HepG2 (cell line): ENCODE data around the gene BMF. TPM values are rescaled to one million over a fixed set of nuclear protein-coding genes. Genes with fewer than 3 reads are reported as not detected.
A peak's percentile ranks its signal among the peaks of the same experiment; 100 is the strongest.

Experiments used
- ATAC-seq: fragments of 200-7000 bp; cut with Tn5 transposase; 3 replicates; pipeline ENCODE4 v1.9.1; 2020; ENCODE audit warnings: mild to moderate bottlenecking, moderate library complexity
- BruUV-seq: library from RNA; stranded (reverse); fragments of 400-500 nt; replicated peaks from 2 replicates; lab custom pipeline; 2021; lab: Mats Ljungman, UMichigan
- CTCF ChIA-PET: fragments of 300-600 bp; formaldehyde crosslinking; extraction: SDS; loops from one replicate; lab custom pipeline; 2021; ENCODE audit warnings: low total read pairs, inconsistent platforms, low intra/inter-chr PET ratio; lab: Yijun Ruan, JAX
- POLR2A ChIA-PET: fragments of 350-600 bp; sonication (Branson Sonifier 250); formaldehyde crosslinking; loops from one replicate; lab custom pipeline; 2020; ENCODE audit warnings: antibody characterized with exemption, inconsistent platforms; lab: Yijun Ruan, JAX
- DNase-seq: peaks from one replicate; pipeline ENCODE4 v3.0.0-alpha.2; 2015; ENCODE audit warnings: low spot score
- FAIRE-seq: peaks from 3 replicates; lab custom pipeline; 2011; peaks lifted over from hg19 to GRCh38; lab: Jason Lieb, UNC
- H2AFZ ChIP-seq: one replicate; pipeline ENCODE4 v1.6.1; 2011; ENCODE audit warnings: low read length, inconsistent platforms
- H3K27ac ChIP-seq: fragments of 300-600 bp; 3 replicates; pipeline ENCODE4 v1.8.0; 2011; ENCODE audit warnings: mixed run types, mild to moderate bottlenecking, mixed read lengths, low read length, inconsistent platforms; ENCODE audit not compliant: insufficient read depth; ENCODE audit errors: extremely low read length
- H3K27me3 ChIP-seq, 2 experiments: fragments of 200-600 bp in 1 of 2; 2 replicates in 1 of 2; 3 replicates in 1 of 2; pipeline versions ENCODE4 v1.6.0 to v1.8.0; 2011; ENCODE audit warnings: low read length in 2 of 2, mild to moderate bottlenecking in 2 of 2, moderate library complexity in 2 of 2, inconsistent platforms in 1 of 2; ENCODE audit not compliant: insufficient read depth in 2 of 2, control insufficient read depth in 1 of 2
- H3K36me3 ChIP-seq, 2 experiments: fragments of 200-600 bp in 1 of 2; replicated peaks in 1 of 2; 2 replicates in 1 of 2; 3 replicates in 1 of 2; pipeline versions ENCODE4 v1.5.1 to v1.8.0; 2011; ENCODE audit warnings: low read length in 2 of 2, inconsistent platforms in 1 of 2; ENCODE audit not compliant: insufficient read depth in 2 of 2, control insufficient read depth in 1 of 2
- H3K4me1 ChIP-seq: 2 replicates; pipeline ENCODE4 v1.5.1; 2012; ENCODE audit warnings: low read length, inconsistent platforms; ENCODE audit not compliant: insufficient read depth
- H3K4me2 ChIP-seq: 2 replicates; pipeline ENCODE4 v1.6.0; 2011; ENCODE audit warnings: low read depth, low read length, inconsistent platforms
- H3K4me3 ChIP-seq, 3 experiments: fragments of 200-600 bp in 1 of 3; sonication (generic), shearing (Covaris generic) in 1 of 3; replicated peaks in 1 of 3; 2 replicates each; pipeline ENCODE4 v1.5.1; 2011 to 2016; ENCODE audit warnings: low read length in 3 of 3, inconsistent platforms in 2 of 3, low read depth in 2 of 3, mild to moderate bottlenecking in 2 of 3, control low read depth in 1 of 3, mixed read lengths in 1 of 3; ENCODE audit not compliant: insufficient read depth in 1 of 3
- H3K79me2 ChIP-seq: one replicate; pipeline ENCODE4 v1.6.1; 2011; ENCODE audit warnings: low read length, inconsistent platforms; ENCODE audit not compliant: insufficient read depth
- H3K9ac ChIP-seq: 2 replicates; pipeline ENCODE4 v1.6.0; 2011; ENCODE audit warnings: mild to moderate bottlenecking, low read depth, low read length, inconsistent platforms; ENCODE audit not compliant: insufficient read depth
- H3K9me3 ChIP-seq: 2 replicates; pipeline ENCODE4 v1.5.1; 2012; ENCODE audit warnings: mild to moderate bottlenecking, low read length
- H4K20me1 ChIP-seq: 2 replicates; pipeline ENCODE4 v1.6.0; 2011; ENCODE audit warnings: inconsistent platforms, mild to moderate bottlenecking, low read length, moderate library complexity; ENCODE audit not compliant: insufficient read depth
- ADNP ChIP-seq: sonication (generic); formaldehyde crosslinking; IDR thresholded peaks from 2 replicates; pipeline ENCODE4 v1.4.0; 2020; ENCODE audit warnings: missing genetic modification reagents
- AKAP8 ChIP-seq: sonication (generic); formaldehyde crosslinking; IDR thresholded peaks from 2 replicates; pipeline ENCODE4 v1.5.1; 2020; ENCODE audit warnings: mild to moderate bottlenecking, missing genetic modification reagents
- DPF2 ChIP-seq: sonication (generic); formaldehyde crosslinking; IDR thresholded peaks from 2 replicates; pipeline ENCODE4 v1.4.0; 2020; ENCODE audit warnings: mild to moderate bottlenecking, low read depth, missing genetic modification reagents, borderline replicate concordance
- ELF4 ChIP-seq: sonication (generic); formaldehyde crosslinking; IDR thresholded peaks from 2 replicates; pipeline ENCODE4 v1.5.0; 2020; ENCODE audit warnings: missing genetic modification reagents, mild to moderate bottlenecking, moderate library complexity, borderline replicate concordance
- GABPB1 ChIP-seq: IDR thresholded peaks from 2 replicates; pipeline ENCODE4 v1.6.1; 2016; ENCODE audit warnings: mild to moderate bottlenecking, missing genetic modification reagents, moderate library complexity, missing compliant biosample characterization
- HMG20A ChIP-seq: IDR thresholded peaks from 2 replicates; pipeline ENCODE4 v1.6.1; 2016; ENCODE audit warnings: borderline replicate concordance
- KDM5A ChIP-seq: fragments of 200-600 bp; sonication (generic); IDR thresholded peaks from 2 replicates; pipeline ENCODE4 v1.7.0; 2018; ENCODE audit warnings: antibody characterized with exemption, mild to moderate bottlenecking, low read length, borderline replicate concordance
- POGZ ChIP-seq: sonication (generic); formaldehyde crosslinking; IDR thresholded peaks from 2 replicates; pipeline ENCODE4 v1.4.0; 2020; ENCODE audit warnings: mild to moderate bottlenecking, missing genetic modification reagents
- TBX2 ChIP-seq: sonication (generic); formaldehyde crosslinking; IDR thresholded peaks from 2 replicates; pipeline ENCODE4 v1.5.0; 2020; ENCODE audit warnings: missing genetic modification reagents, mild to moderate bottlenecking, borderline replicate concordance
- THAP11 ChIP-seq: IDR thresholded peaks from 2 replicates; pipeline ENCODE4 v1.6.1; 2016; ENCODE audit warnings: missing biosample characterization, missing genetic modification reagents
- ZBTB21 ChIP-seq: sonication (generic); formaldehyde crosslinking; IDR thresholded peaks from 2 replicates; pipeline ENCODE4 v1.4.0; 2020; ENCODE audit warnings: missing genetic modification reagents
- ZBTB34 ChIP-seq: sonication (generic); formaldehyde crosslinking; IDR thresholded peaks from 2 replicates; pipeline ENCODE4 v1.8.0; 2022; ENCODE audit warnings: mild to moderate bottlenecking, missing genetic modification reagents
- ZNF230 ChIP-seq: sonication (generic); formaldehyde crosslinking; IDR thresholded peaks from 2 replicates; pipeline ENCODE4 v1.4.0; 2020; ENCODE audit warnings: mild to moderate bottlenecking, missing genetic modification reagents
- ZNF275 ChIP-seq: sonication (generic); formaldehyde crosslinking; IDR thresholded peaks from 2 replicates; pipeline ENCODE4 v1.8.0; 2022; ENCODE audit warnings: missing genetic modification reagents, mild to moderate bottlenecking, inconsistent platforms, borderline replicate concordance
- ZNF629 ChIP-seq: sonication (generic); formaldehyde crosslinking; conservative IDR thresholded peaks from 2 replicates; pipeline ENCODE4 v1.5.0; 2020; ENCODE audit warnings: missing genetic modification reagents
- ZNF644 ChIP-seq: IDR thresholded peaks from 2 replicates; pipeline ENCODE4 v1.6.1; 2016; ENCODE audit warnings: low read depth
- ZNF652 ChIP-seq: IDR thresholded peaks from 2 replicates; pipeline ENCODE4 v1.6.1; 2016; ENCODE audit warnings: low read depth, borderline replicate concordance
- ZNF776 ChIP-seq: sonication (generic); formaldehyde crosslinking; IDR thresholded peaks from 2 replicates; pipeline ENCODE4 v1.4.0; 2020; ENCODE audit warnings: mild to moderate bottlenecking, missing genetic modification reagents
- ZNF781 ChIP-seq: sonication (generic); formaldehyde crosslinking; IDR thresholded peaks from 2 replicates; pipeline ENCODE4 v1.5.1; 2020; ENCODE audit warnings: borderline replicate concordance, mild to moderate bottlenecking, missing genetic modification reagents; ENCODE audit errors: not compliant biosample characterization
- ZNF839 ChIP-seq: sonication (generic); formaldehyde crosslinking; IDR thresholded peaks from 2 replicates; pipeline ENCODE4 v1.4.0; 2020; ENCODE audit warnings: missing genetic modification reagents, mild to moderate bottlenecking, borderline replicate concordance
- ZSCAN9 ChIP-seq: IDR thresholded peaks from 2 replicates; pipeline ENCODE4 v1.6.1; 2016; ENCODE audit warnings: borderline replicate concordance
- WGBS: methylation state at CpG from one replicate; pipeline ENCODE4 v1.1.6; 2017; ENCODE audit warnings: low lambda C conversion rate; 5-methylcytosine and 5-hydroxymethylcytosine counted together
- in situ Hi-C: cut with HindIII; loops from 2 replicates; pipeline ENCODE4 v1.10.0; 2017; ENCODE audit warnings: low pct_unique_long_range_greater_than_20kb; ENCODE audit not compliant: extremely low pct_ligation_motif_present
- intact Hi-C: fragments of 100-400 bp; cut with micrococcal nuclease; formaldehyde crosslinking; loops from one replicate; pipeline ENCODE4 v1.10.0; 2022; ENCODE audit not compliant: unreplicated experiment
- polyA plus RNA-seq, 8 experiments: library from polyadenylated mRNA; depleted of rRNA in 3 of 8; stranded (reverse) in 7 of 8; unstranded in 1 of 8; fragments of >200 nt; fragmentation: Illumina TruSeq in 4 of 8; extraction: Trizol in 4 of 8; gene quantifications; 2 replicates each; pipeline versions ENCODE4 v1.2.1 to v1.2.3, GENCODE V29; 2011 to 2016; ENCODE audit warnings: low read depth in 4 of 8, missing spikeins in 1 of 8, mixed read lengths in 1 of 8; ENCODE audit not compliant: insufficient read depth in 1 of 8
- total RNA-seq, 5 experiments: library from RNA; depleted of rRNA; stranded (reverse); fragments of >200 nt; fragmentation: Illumina TruSeq; extraction: Trizol; gene quantifications; 2 replicates each; pipeline ENCODE4 v1.2.3, GENCODE V29; 2016; ENCODE audit warnings: low read depth in 1 of 5

Gene BMF
- total and polyA plus RNA-seq, 2 of the 13 experiments (the other 11 are each of a cell fraction or from before 2014, with no cell fraction given): 8.7 to 15.9 TPM

GRCh38 chr15:40038638-40039543 is 69.8 kb downstream of the BMF start, which contains the start of gene SRP14 (continued):
- TF ChIP-seq ZNF644 (CRISPR knock-in tag) (no peak), ZBTB34 (CRISPR knock-in tag) (peak; percentile 64; the same call in 1 of the 2 replicates), GABPB1 (CRISPR knock-in tag) (peak; percentile 100), POGZ (CRISPR knock-in tag) (peak; percentile 50; the same call in 1 of the 2 replicates), ELF4 (CRISPR knock-in tag) (no peak), TBX2 (CRISPR knock-in tag) (peak; percentile 66), ZNF776 (CRISPR knock-in tag) (0 out of 2 replicates have a peak, but pooled peaks have one; percentile 68), THAP11 (CRISPR knock-in tag) (peak; percentile 90)

DNA sequence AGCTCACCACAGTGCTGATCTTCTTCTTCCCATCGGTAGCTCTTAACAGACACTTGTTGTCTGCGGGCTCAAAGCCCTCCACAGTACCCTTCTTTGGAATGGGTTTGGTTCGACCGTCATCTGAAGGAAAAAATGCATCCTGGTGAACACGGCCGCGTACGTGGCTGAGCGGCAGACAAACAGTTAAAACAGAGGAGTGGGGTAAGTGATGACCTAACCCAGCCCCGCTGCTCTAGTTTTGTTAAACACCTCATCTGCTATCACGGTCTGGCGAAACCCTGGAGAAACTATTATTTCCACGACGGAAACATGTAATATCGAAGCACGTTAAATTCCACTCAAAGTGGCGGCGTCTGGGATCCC is 70.4 kb downstream of the BMF start:
- H3K9me3 ChIP-seq: no peaks in the 10 kb centered on the region
- H4K20me1 ChIP-seq: peaks cover 7% of the 10 kb centered on the region
- POLR2A ChIA-PET: interaction anchor here (0.6 to 4.6 kb wide), 7 partner anchors 9 to 104 kb away, joined by 3 to 60 read pairs (median 5); partner anchors contain the start of genes BMF and EIF2AK4
- ATAC-seq: no peak
- in situ Hi-C loops (no loop called here), intact Hi-C loops (loop anchor here (5.0 kb wide), 1 partner anchor 36 kb away; no protein-coding TSS in a partner anchor)
- TSS peak; percentile 59 for BruUV-seq
- peak overlapping the region; percentile 72 to 96 (median 76) for H3K4me3 ChIP-seq
- peak overlapping the region; percentile 97 for H3K9ac ChIP-seq
- no peak for FAIRE-seq
- H2AFZ ChIP-seq: no peak overlapping the region
- 1% methylated on average over 15 of the region's 18 CpGs for WGBS
- peak overlapping the region; percentile 82 for H3K4me2 ChIP-seq
- peaks cover 5 to 26% of the 10 kb centered on the region in 2 experiments for H3K36me3 ChIP-seq
- peaks cover 21% of the 10 kb centered on the region for H3K79me2 ChIP-seq
- H3K27ac ChIP-seq: peak overlapping the region; percentile 86
- peaks cover 34% of the 10 kb centered on the region for H3K4me1 ChIP-seq
- no peak for DNase-seq
- no peaks in the 10 kb centered on the region; a peak in 2 of 5 replicates for H3K27me3 ChIP-seq
- CTCF ChIA-PET: no interaction called here
- TF ChIP-seq KDM5A: peak; percentile 5; the same call in 1 of the 2 replicates
- TF ChIP-seq ZNF275: no peak
- no peak for TF ChIP-seq HMG20A (CRISPR knock-in tag)
- TF ChIP-seq ADNP (CRISPR knock-in tag): no peak
- TF ChIP-seq ZNF776 (CRISPR knock-in tag): no peak
- TF ChIP-seq AKAP8: 0 out of 2 replicates have a peak, but pooled peaks have one; percentile 1
- TF ChIP-seq DPF2: no peak
- peak; percentile 88 for TF ChIP-seq ZNF629
- no peak for TF ChIP-seq ZNF230
- peak; percentile 96 for TF ChIP-seq ZNF652 (CRISPR knock-in tag)
- no peak for TF ChIP-seq ZNF839
- TF ChIP-seq ZNF781 (CRISPR knock-in tag): peak; percentile 0
- no peak for TF ChIP-seq ZSCAN9
- 0 out of 2 replicates have a peak, but pooled peaks have one; percentile 10 for TF ChIP-seq ZBTB21 (CRISPR knock-in tag)
